HepG2 (cell line): ENCODE results near the gene DYTN. TPM values are rescaled to one million over a fixed set of nuclear protein-coding genes. Genes with fewer than 3 reads are reported as not detected.

ENCODE experiments used
- AHR ChIP-seq: IDR thresholded peaks from 2 replicates; pipeline ENCODE4 v1.6.1; 2018; ENCODE audit warnings: missing genetic modification reagents, missing compliant biosample characterization
- CERS6 ChIP-seq: sonication (generic); formaldehyde crosslinking; IDR thresholded peaks from 2 replicates; pipeline ENCODE4 v1.5.0; 2020; ENCODE audit warnings: missing genetic modification reagents
- CHCHD3 ChIP-seq: sonication (generic); formaldehyde crosslinking; IDR thresholded peaks from 2 replicates; pipeline ENCODE4 v1.8.0; 2022; ENCODE audit warnings: mild to moderate bottlenecking, missing genetic modification reagents, moderate library complexity
- FOXM1 ChIP-seq: sonication (generic); formaldehyde crosslinking; IDR thresholded peaks from 2 replicates; pipeline ENCODE4 v1.5.0; 2020; ENCODE audit warnings: missing genetic modification reagents
- FOXP1 ChIP-seq, 2 experiments: fragments of 450-650 bp in 1 of 2; IDR thresholded peaks; 2 replicates each; pipeline ENCODE4 v1.6.1; 2017 to 2018; ENCODE audit warnings: antibody characterized with exemption in 1 of 2
- LCORL ChIP-seq, 2 experiments: fragments of 450-650 bp in 1 of 2; sonication (generic) in 1 of 2; formaldehyde crosslinking in 1 of 2; IDR thresholded peaks; 2 replicates each; pipeline versions ENCODE4 v1.5.0 to v1.6.1; 2017 to 2020; ENCODE audit warnings: antibody characterized with exemption in 1 of 2, missing genetic modification reagents in 1 of 2
- NCOR1 ChIP-seq: fragments of 200-600 bp; sonication (generic); IDR thresholded peaks from 2 replicates; pipeline ENCODE4 v1.7.0; 2017; ENCODE audit warnings: antibody characterized with exemption, low read length, borderline replicate concordance
- NFE2L1 ChIP-seq: sonication (generic); formaldehyde crosslinking; IDR thresholded peaks from 2 replicates; pipeline ENCODE4 v1.4.0; 2020; ENCODE audit warnings: missing genetic modification reagents, mild to moderate bottlenecking, borderline replicate concordance
- RCOR2 ChIP-seq: IDR thresholded peaks from 2 replicates; pipeline ENCODE4 v1.6.1; 2016; ENCODE audit warnings: missing biosample characterization, missing genetic modification reagents
- RXRA ChIP-seq: sonication (generic); formaldehyde crosslinking; IDR thresholded peaks from 2 replicates; pipeline ENCODE4 v1.5.1; 2020; ENCODE audit warnings: missing genetic modification reagents
- SRY ChIP-seq: sonication (generic); formaldehyde crosslinking; IDR thresholded peaks from 2 replicates; pipeline ENCODE4 v1.8.0; 2022; ENCODE audit warnings: mild to moderate bottlenecking, missing genetic modification reagents
- TBX2 ChIP-seq: sonication (generic); formaldehyde crosslinking; IDR thresholded peaks from 2 replicates; pipeline ENCODE4 v1.5.0; 2020; ENCODE audit warnings: missing genetic modification reagents, mild to moderate bottlenecking, borderline replicate concordance
- ZBTB10 ChIP-seq: sonication (generic); formaldehyde crosslinking; IDR thresholded peaks from 2 replicates; pipeline ENCODE4 v1.4.0; 2020; ENCODE audit warnings: missing genetic modification reagents, borderline replicate concordance
- ZFP82 ChIP-seq: sonication (generic); formaldehyde crosslinking; IDR thresholded peaks from 2 replicates; pipeline ENCODE4 v1.5.1; 2020; ENCODE audit warnings: mild to moderate bottlenecking, missing genetic modification reagents, borderline replicate concordance
- ZNF124 ChIP-seq: sonication (generic); formaldehyde crosslinking; IDR thresholded peaks from 2 replicates; pipeline ENCODE4 v1.4.0; 2020; ENCODE audit warnings: missing genetic modification reagents
- ZNF230 ChIP-seq: sonication (generic); formaldehyde crosslinking; IDR thresholded peaks from 2 replicates; pipeline ENCODE4 v1.4.0; 2020; ENCODE audit warnings: mild to moderate bottlenecking, missing genetic modification reagents
- ZNF558 ChIP-seq: sonication (generic); formaldehyde crosslinking; IDR thresholded peaks from 2 replicates; pipeline ENCODE4 v1.9.0; 2022; ENCODE audit warnings: mild to moderate bottlenecking, missing genetic modification reagents, borderline replicate concordance
- ZNF773 ChIP-seq: sonication (generic); formaldehyde crosslinking; IDR thresholded peaks from 2 replicates; pipeline ENCODE4 v1.4.0; 2020; ENCODE audit warnings: missing genetic modification reagents, borderline replicate concordance
- ZNF776 ChIP-seq: sonication (generic); formaldehyde crosslinking; IDR thresholded peaks from 2 replicates; pipeline ENCODE4 v1.4.0; 2020; ENCODE audit warnings: mild to moderate bottlenecking, missing genetic modification reagents
- ZSCAN29 ChIP-seq: sonication (generic); formaldehyde crosslinking; conservative IDR thresholded peaks from 2 replicates; pipeline ENCODE4 v1.4.0; 2020; ENCODE audit warnings: mild to moderate bottlenecking, missing genetic modification reagents
- polyA plus RNA-seq, 8 experiments: library from polyadenylated mRNA; depleted of rRNA in 3 of 8; stranded (reverse) in 7 of 8; unstranded in 1 of 8; fragments of >200 nt; fragmentation: Illumina TruSeq in 4 of 8; extraction: Trizol in 4 of 8; gene quantifications; 2 replicates each; pipeline versions ENCODE4 v1.2.1 to v1.2.3, GENCODE V29; 2011 to 2016; ENCODE audit warnings: low read depth in 4 of 8, missing spikeins in 1 of 8, mixed read lengths in 1 of 8; ENCODE audit not compliant: insufficient read depth in 1 of 8
- total RNA-seq, 5 experiments: library from RNA; depleted of rRNA; stranded (reverse); fragments of >200 nt; fragmentation: Illumina TruSeq; extraction: Trizol; gene quantifications; 2 replicates each; pipeline ENCODE4 v1.2.3, GENCODE V29; 2016; ENCODE audit warnings: low read depth in 1 of 5
- TF ChIP-seq, protein P1 (sequence below): sonication (generic); formaldehyde crosslinking; IDR thresholded peaks from 2 replicates; pipeline ENCODE4 v1.5.0; 2020; ENCODE audit warnings: mild to moderate bottlenecking, missing genetic modification reagents

The DYTN gene
- total and polyA plus RNA-seq, 2 of the 13 experiments (the other 11 are each of a cell fraction or from before 2014, with no cell fraction given), result not detected

- peak; percentile 46; the same call in 1 of the 2 replicates for TF ChIP-seq ZFP82 (CRISPR knock-in tag)
- no peak for TF ChIP-seq CERS6
- TF ChIP-seq ZNF558 (CRISPR knock-in tag), result 0 out of 2 replicates have a peak, but pooled peaks have one; percentile 7
- TF ChIP-seq SRY (CRISPR knock-in tag), result peak; percentile 56; the same call in 1 of the 2 replicates
- TF ChIP-seq NFE2L1, result 0 out of 2 replicates have a peak, but pooled peaks have one; percentile 8
- TF ChIP-seq RXRA (CRISPR knock-in tag), result 0 out of 2 replicates have a peak, but pooled peaks have one; percentile 16
- no peak for TF ChIP-seq FOXP1 (IDR thresholded peaks at IDR 0.05)
- TF ChIP-seq FOXP1 (CRISPR knock-in tag; IDR thresholded peaks at IDR 0.05), result no peak
- TF ChIP-seq ZBTB10 (CRISPR knock-in tag), result peak; percentile 14; the same call in 1 of the 2 replicates
- TF ChIP-seq, protein P1, sequence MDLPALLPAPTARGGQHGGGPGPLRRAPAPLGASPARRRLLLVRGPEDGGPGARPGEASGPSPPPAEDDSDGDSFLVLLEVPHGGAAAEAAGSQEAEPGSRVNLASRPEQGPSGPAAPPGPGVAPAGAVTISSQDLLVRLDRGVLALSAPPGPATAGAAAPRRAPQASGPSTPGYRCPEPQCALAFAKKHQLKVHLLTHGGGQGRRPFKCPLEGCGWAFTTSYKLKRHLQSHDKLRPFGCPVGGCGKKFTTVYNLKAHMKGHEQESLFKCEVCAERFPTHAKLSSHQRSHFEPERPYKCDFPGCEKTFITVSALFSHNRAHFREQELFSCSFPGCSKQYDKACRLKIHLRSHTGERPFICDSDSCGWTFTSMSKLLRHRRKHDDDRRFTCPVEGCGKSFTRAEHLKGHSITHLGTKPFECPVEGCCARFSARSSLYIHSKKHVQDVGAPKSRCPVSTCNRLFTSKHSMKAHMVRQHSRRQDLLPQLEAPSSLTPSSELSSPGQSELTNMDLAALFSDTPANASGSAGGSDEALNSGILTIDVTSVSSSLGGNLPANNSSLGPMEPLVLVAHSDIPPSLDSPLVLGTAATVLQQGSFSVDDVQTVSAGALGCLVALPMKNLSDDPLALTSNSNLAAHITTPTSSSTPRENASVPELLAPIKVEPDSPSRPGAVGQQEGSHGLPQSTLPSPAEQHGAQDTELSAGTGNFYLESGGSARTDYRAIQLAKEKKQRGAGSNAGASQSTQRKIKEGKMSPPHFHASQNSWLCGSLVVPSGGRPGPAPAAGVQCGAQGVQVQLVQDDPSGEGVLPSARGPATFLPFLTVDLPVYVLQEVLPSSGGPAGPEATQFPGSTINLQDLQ, result no peak
- TF ChIP-seq FOXM1 (CRISPR knock-in tag), result no peak
- TF ChIP-seq ZNF773 (CRISPR knock-in tag), result no peak
- TF ChIP-seq ZNF776, result 0 out of 2 replicates have a peak, but pooled peaks have one; percentile 3
- no peak for TF ChIP-seq AHR
- TF ChIP-seq CHCHD3 (CRISPR knock-in tag), result 0 out of 2 replicates have a peak, but pooled peaks have one; percentile 4
- 0 out of 2 replicates have a peak, but pooled peaks have one; percentile 8 for TF ChIP-seq ZNF230
- TF ChIP-seq ZSCAN29 (CRISPR knock-in tag), result 0 out of 2 replicates have a peak, but pooled peaks have one; percentile 2
- no peak for TF ChIP-seq TBX2 (CRISPR knock-in tag)
- TF ChIP-seq ZNF124, result no peak
- no peak for TF ChIP-seq RCOR2
- no peak for TF ChIP-seq LCORL (IDR thresholded peaks at IDR 0.05)
- TF ChIP-seq LCORL (CRISPR knock-in tag; IDR thresholded peaks at IDR 0.05), result no peak
- no peak for TF ChIP-seq NCOR1
Observed at GRCh38 chr2:206764673-206765241, 46.6 kb upstream of the DYTN start (continued).
